CD4-positive, alpha-beta T cell treated with Interleukin-15 for 1 hour (primary cell): Measurements from ENCODE around the gene TBC1D9B.

ENCODE experiments used
- DNase-seq: peaks from one replicate; pipeline ENCODE4 v3.0.0-alpha.2; 2020

Gene TBC1D9B

GRCh38 chr5:179819296-179820126 lies 88.2 kb downstream of the TBC1D9B start:
- DNase-seq: peak; percentile 60

- DNase-seq: peak; percentile 96
These were observed 88.9 kb downstream of the TBC1D9B start for GRCh38 chr5:179818746-179819295.

GRCh38 chr5:179817890-179818745 lies 89.6 kb downstream of the TBC1D9B start:
- no peak for DNase-seq

- DNase-seq: no peak
These were observed 90.2 kb downstream of the TBC1D9B start for GRCh38 chr5:179817470-179817840.

GRCh38 chr5:179816796-179817469 lies 90.8 kb downstream of the TBC1D9B start:
- no peak for DNase-seq

GRCh38 chr5:179816401-179816795 lies 91.3 kb downstream of the TBC1D9B start:
- no peak for DNase-seq

GRCh38 chr5:179815491-179816249 lies 92.0 kb downstream of the TBC1D9B start:
- no peak for DNase-seq

GRCh38 chr5:179814090-179814489 lies 93.6 kb downstream of the TBC1D9B start:
- no peak for DNase-seq

GRCh38 chr5:179812997-179813607 lies 94.6 kb downstream of the TBC1D9B start:
- no peak for DNase-seq

- peak; percentile 4 for DNase-seq
These were observed 95.4 kb downstream of the TBC1D9B start for GRCh38 chr5:179812135-179812825.
